Activated gamma-delta T cell (primary cell): Measurements from ENCODE around the gene TMEM174.

ENCODE experiments used
- DNase-seq: peaks from one replicate; lab custom pipeline; 2025; lab: John Stamatoyannopoulos, UW

The TMEM174 gene

DNA sequence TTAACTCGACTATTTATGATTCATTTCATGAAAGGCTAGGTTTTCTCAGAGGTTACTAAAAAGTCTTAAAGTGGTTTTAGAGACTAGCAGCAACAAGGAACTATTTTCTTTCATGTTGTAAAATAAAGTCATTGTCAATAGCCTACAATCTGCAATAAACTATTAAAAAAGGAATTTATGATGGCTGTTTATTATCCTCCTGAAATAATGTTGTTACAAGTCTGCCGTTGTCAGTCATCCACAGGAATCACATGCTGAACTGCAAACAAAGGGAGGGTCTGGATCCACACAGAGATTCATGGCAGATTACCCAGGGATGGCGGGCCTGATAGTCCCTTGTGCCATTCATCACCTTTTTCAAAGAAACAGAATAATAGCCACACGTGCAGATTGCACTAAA lies 49.2 kb downstream of the TMEM174 start:
- DNase-seq: no peak
